Adrenal gland (tissue), 5 donors: ENCODE results near the gene WWOX.

Experiments
- POLR2A ChIP-seq, 2 donors: fragments of 450-650 bp; IDR thresholded peaks; one replicate each; pipeline ENCODE4 v1.6.1; 2017; ENCODE audit warnings: antibody characterized with exemption in 2 of 2, mild to moderate bottlenecking in 2 of 2, moderate library complexity in 1 of 2
- TF ChIP-seq, protein P1 (sequence below), 6 experiments: fragments of 450-650 bp in 4 of 6; fragments of 200-600 bp in 2 of 6; sonication (generic) in 1 of 6; IDR thresholded peaks; 1 replicate in 5 of 6; 2 replicates in 1 of 6; pipeline versions ENCODE4 v1.5.1 to v1.8.0; 2016 to 2021; ENCODE audit warnings: antibody characterized with exemption in 6 of 6, mild to moderate bottlenecking in 2 of 6, moderate library complexity in 1 of 6
- donor health status: DM: no; HTN: no; CAD: no.

DNA sequence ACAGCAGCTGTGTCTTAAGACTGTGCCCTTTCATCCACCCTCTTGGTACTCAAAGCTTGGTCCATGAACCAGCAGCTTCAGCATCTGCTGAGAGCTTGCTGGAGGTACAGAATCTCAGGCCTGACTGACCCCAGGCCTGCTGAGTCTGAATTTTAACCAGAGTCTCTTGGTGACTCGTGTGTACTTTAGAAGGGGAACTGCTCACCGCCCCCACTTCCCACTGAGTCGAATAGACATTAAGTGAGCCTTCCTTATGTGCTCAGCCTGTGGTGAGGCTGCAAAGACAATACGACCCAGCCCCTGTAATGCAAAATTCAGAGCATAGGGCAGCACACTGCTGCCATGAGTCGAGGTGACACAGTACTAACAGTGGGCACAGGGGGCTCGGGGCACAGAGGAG is 662.8 kb downstream of the WWOX start:
- TF ChIP-seq POLR2A (IDR thresholded peaks at IDR 0.05), result no peak
- TF ChIP-seq, protein P1, sequence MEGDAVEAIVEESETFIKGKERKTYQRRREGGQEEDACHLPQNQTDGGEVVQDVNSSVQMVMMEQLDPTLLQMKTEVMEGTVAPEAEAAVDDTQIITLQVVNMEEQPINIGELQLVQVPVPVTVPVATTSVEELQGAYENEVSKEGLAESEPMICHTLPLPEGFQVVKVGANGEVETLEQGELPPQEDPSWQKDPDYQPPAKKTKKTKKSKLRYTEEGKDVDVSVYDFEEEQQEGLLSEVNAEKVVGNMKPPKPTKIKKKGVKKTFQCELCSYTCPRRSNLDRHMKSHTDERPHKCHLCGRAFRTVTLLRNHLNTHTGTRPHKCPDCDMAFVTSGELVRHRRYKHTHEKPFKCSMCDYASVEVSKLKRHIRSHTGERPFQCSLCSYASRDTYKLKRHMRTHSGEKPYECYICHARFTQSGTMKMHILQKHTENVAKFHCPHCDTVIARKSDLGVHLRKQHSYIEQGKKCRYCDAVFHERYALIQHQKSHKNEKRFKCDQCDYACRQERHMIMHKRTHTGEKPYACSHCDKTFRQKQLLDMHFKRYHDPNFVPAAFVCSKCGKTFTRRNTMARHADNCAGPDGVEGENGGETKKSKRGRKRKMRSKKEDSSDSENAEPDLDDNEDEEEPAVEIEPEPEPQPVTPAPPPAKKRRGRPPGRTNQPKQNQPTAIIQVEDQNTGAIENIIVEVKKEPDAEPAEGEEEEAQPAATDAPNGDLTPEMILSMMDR (IDR thresholded peaks at IDR 0.05), result no peak
